Measurements from ENCODE around the gene TBCD.

The TBCD gene

GRCh38 chr17:82798752-82799151 lies 46.9 kb downstream of the TBCD start:
- Histone ChIP-seq H4K91ac (ENCODE audit: low read depth, low read length, poor library complexity) (no peak overlapping the region), H3K4me2 (ENCODE audit: insufficient read depth, low read length, poor library complexity, severe bottlenecking) (no peak overlapping the region), H3K23ac (ENCODE audit: low read depth, low read length, poor library complexity) (no peak overlapping the region), H2AK5ac (ENCODE audit: low read depth, low read length) (no peak overlapping the region), H2AFZ (ENCODE audit: low read length) (no peak overlapping the region), H3K4me1 (ENCODE audit: control insufficient read depth in 2 of 2, insufficient read depth in 1 of 2, low read depth in 1 of 2, low read length in 2 of 2) (peaks cover 0 to 6% of the 10 kb centered on the region in 2 donors), H2BK120ac (ENCODE audit: low read depth, low read length) (no peak overlapping the region), H3K4ac (ENCODE audit: low read length) (no peak overlapping the region), H3K4me3 (ENCODE audit: low read length in 2 of 2) (no peak overlapping the region), H3K9me3 (replicated peaks in 1 of 2; ENCODE audit: control insufficient read depth in 2 of 2, insufficient read depth in 1 of 2, low read depth in 1 of 2, low read length in 2 of 2) (peaks cover 15 to 18% of the 10 kb centered on the region in 2 donors), H2BK12ac (ENCODE audit: low read length) (no peak overlapping the region), H3K27me3 (ENCODE audit: control insufficient read depth in 3 of 3, insufficient read depth in 3 of 3, low read depth in 1 of 3, low read length in 3 of 3) (peaks cover 0 to 2% (median 0%) of the 10 kb centered on the region in 3 experiments), H3K18ac (ENCODE audit: low read length) (no peak overlapping the region), H3K9ac (ENCODE audit: low read depth, low read length, poor library complexity) (no peak overlapping the region), H3K36me3 (replicated peaks in 1 of 2; ENCODE audit: control insufficient read depth in 2 of 2, insufficient read depth in 2 of 2, low read length in 2 of 2) (peaks cover 26 to 77% of the 10 kb centered on the region in 2 donors), H3K14ac (ENCODE audit: low read length) (no peak overlapping the region), H4K8ac (ENCODE audit: low read depth, low read length) (no peak overlapping the region), H3K27ac (replicated peaks; ENCODE audit: low read length) (no peak overlapping the region), H3K79me1 (ENCODE audit: low read depth, low read length) (peaks cover 25% of the 10 kb centered on the region), H2BK5ac (ENCODE audit: low read length) (no peak overlapping the region), H2BK15ac (ENCODE audit: low read length) (no peak overlapping the region)
- DNase-seq (ENCODE audit: low spot score) = no peak
- WGBS, 2 donors (ENCODE audit: extremely low coverage in 2 of 2, insufficient read length in 2 of 2, insufficient replicate concordance in 1 of 2) = no CpG with 5 or more reads among the region's 7 CpGs

- no peak overlapping the region for H2BK12ac ChIP-seq (ENCODE audit: low read length)
- peak overlapping the region; percentile 21 for H3K9ac ChIP-seq (ENCODE audit: low read depth, low read length, poor library complexity)
- no peak overlapping the region for H2AK5ac ChIP-seq (ENCODE audit: low read depth, low read length)
- no peak overlapping the region for H3K4ac ChIP-seq (ENCODE audit: low read length)
- no peak overlapping the region for H3K27ac ChIP-seq (replicated peaks; ENCODE audit: low read length)
- DNase-seq (ENCODE audit: low spot score) = no peak
- no CpG with 5 or more reads among the region's 16 CpGs for whole genome bisulfite sequencing, 2 donors (ENCODE audit: extremely low coverage in 2 of 2, insufficient read length in 2 of 2, insufficient replicate concordance in 1 of 2)
- H2BK120ac ChIP-seq (ENCODE audit: low read depth, low read length) = no peak overlapping the region
- H3K79me1 ChIP-seq (ENCODE audit: low read depth, low read length) = peaks cover 27% of the 10 kb centered on the region
- no peak overlapping the region for H2BK15ac ChIP-seq (ENCODE audit: low read length)
- H3K36me3 ChIP-seq (replicated peaks in 1 of 2; ENCODE audit: control insufficient read depth in 2 of 2, insufficient read depth in 2 of 2, low read length in 2 of 2) = peaks cover 26 to 77% of the 10 kb centered on the region in 2 donors
- H3K4me2 ChIP-seq (ENCODE audit: insufficient read depth, low read length, poor library complexity, severe bottlenecking) = no peak overlapping the region
- H3K9me3 ChIP-seq (replicated peaks in 1 of 2; ENCODE audit: control insufficient read depth in 2 of 2, insufficient read depth in 1 of 2, low read depth in 1 of 2, low read length in 2 of 2) = peaks cover 15 to 18% of the 10 kb centered on the region in 2 donors
- H3K4me3 ChIP-seq (ENCODE audit: low read length in 2 of 2) = no peak overlapping the region
- H4K91ac ChIP-seq (ENCODE audit: low read depth, low read length, poor library complexity) = no peak overlapping the region
- no peak overlapping the region for H3K14ac ChIP-seq (ENCODE audit: low read length)
- no peak overlapping the region for H2BK5ac ChIP-seq (ENCODE audit: low read length)
- H2AFZ ChIP-seq (ENCODE audit: low read length) = no peak overlapping the region
- H4K8ac ChIP-seq (ENCODE audit: low read depth, low read length) = no peak overlapping the region
- H3K27me3 ChIP-seq (ENCODE audit: control insufficient read depth in 3 of 3, insufficient read depth in 3 of 3, low read depth in 1 of 3, low read length in 3 of 3) = peaks cover 0 to 2% (median 0%) of the 10 kb centered on the region in 3 experiments
- peaks cover 0 to 4% of the 10 kb centered on the region in 2 donors for H3K4me1 ChIP-seq (ENCODE audit: control insufficient read depth in 2 of 2, insufficient read depth in 1 of 2, low read depth in 1 of 2, low read length in 2 of 2)
- H3K23ac ChIP-seq (ENCODE audit: low read depth, low read length, poor library complexity) = no peak overlapping the region
- no peak overlapping the region for H3K18ac ChIP-seq (ENCODE audit: low read length)
These were observed 47.7 kb downstream of the TBCD start for GRCh38 chr17:82799591-82799990.

- no peak overlapping the region for H3K4me2 ChIP-seq (ENCODE audit: insufficient read depth, low read length, poor library complexity, severe bottlenecking)
- no peak overlapping the region for H3K27ac ChIP-seq (replicated peaks; ENCODE audit: low read length)
- no peak overlapping the region for H2BK5ac ChIP-seq (ENCODE audit: low read length)
- H2BK12ac ChIP-seq (ENCODE audit: low read length) = no peak overlapping the region
- no peak for DNase-seq (ENCODE audit: low spot score)
- no peak overlapping the region for H3K4ac ChIP-seq (ENCODE audit: low read length)
- H3K9ac ChIP-seq (ENCODE audit: low read depth, low read length, poor library complexity) = no peak overlapping the region
- peaks cover 0 to 2% (median 0%) of the 10 kb centered on the region in 3 experiments for H3K27me3 ChIP-seq (ENCODE audit: control insufficient read depth in 3 of 3, insufficient read depth in 3 of 3, low read depth in 1 of 3, low read length in 3 of 3)
- peaks cover 25% of the 10 kb centered on the region for H3K79me1 ChIP-seq (ENCODE audit: low read depth, low read length)
- no peak overlapping the region for H3K14ac ChIP-seq (ENCODE audit: low read length)
- peaks cover 0 to 4% of the 10 kb centered on the region in 2 donors for H3K4me1 ChIP-seq (ENCODE audit: control insufficient read depth in 2 of 2, insufficient read depth in 1 of 2, low read depth in 1 of 2, low read length in 2 of 2)
- H3K23ac ChIP-seq (ENCODE audit: low read depth, low read length, poor library complexity) = no peak overlapping the region
- H2BK120ac ChIP-seq (ENCODE audit: low read depth, low read length) = no peak overlapping the region
- no peak overlapping the region for H4K91ac ChIP-seq (ENCODE audit: low read depth, low read length, poor library complexity)
- peaks cover 22 to 75% of the 10 kb centered on the region in 2 donors for H3K36me3 ChIP-seq (replicated peaks in 1 of 2; ENCODE audit: control insufficient read depth in 2 of 2, insufficient read depth in 2 of 2, low read length in 2 of 2)
- H2AFZ ChIP-seq (ENCODE audit: low read length) = no peak overlapping the region
- H3K4me3 ChIP-seq (ENCODE audit: low read length in 2 of 2) = no peak overlapping the region
- no peak overlapping the region for H2AK5ac ChIP-seq (ENCODE audit: low read depth, low read length)
- no CpG with 5 or more reads among the region's 15 CpGs for WGBS, 2 donors (ENCODE audit: extremely low coverage in 2 of 2, insufficient read length in 2 of 2, insufficient replicate concordance in 1 of 2)
- no peak overlapping the region for H3K18ac ChIP-seq (ENCODE audit: low read length)
- no peak overlapping the region for H2BK15ac ChIP-seq (ENCODE audit: low read length)
- no peak overlapping the region for H4K8ac ChIP-seq (ENCODE audit: low read depth, low read length)
- peaks cover 15 to 18% of the 10 kb centered on the region in 2 donors for H3K9me3 ChIP-seq (replicated peaks in 1 of 2; ENCODE audit: control insufficient read depth in 2 of 2, insufficient read depth in 1 of 2, low read depth in 1 of 2, low read length in 2 of 2)
These were observed 49.0 kb downstream of the TBCD start for GRCh38 chr17:82800885-82801284.

- Histone ChIP-seq H4K91ac (ENCODE audit: low read depth, low read length, poor library complexity) (no peak overlapping the region), H2AFZ (ENCODE audit: low read length) (no peak overlapping the region), H3K27ac (replicated peaks; ENCODE audit: low read length) (no peak overlapping the region), H2AK5ac (ENCODE audit: low read depth, low read length) (no peak overlapping the region), H3K27me3 (ENCODE audit: control insufficient read depth in 3 of 3, insufficient read depth in 3 of 3, low read depth in 1 of 3, low read length in 3 of 3) (peaks cover 0 to 2% (median 0%) of the 10 kb centered on the region in 3 experiments), H3K18ac (ENCODE audit: low read length) (no peak overlapping the region), H3K4me3 (ENCODE audit: low read length in 2 of 2) (no peak overlapping the region), H3K14ac (ENCODE audit: low read length) (peak overlapping the region; percentile 71), H3K23ac (ENCODE audit: low read depth, low read length, poor library complexity) (peak overlapping the region; percentile 93), H2BK5ac (ENCODE audit: low read length) (no peak overlapping the region), H2BK12ac (ENCODE audit: low read length) (peak overlapping the region; percentile 31), H4K8ac (ENCODE audit: low read depth, low read length) (no peak overlapping the region), H3K36me3 (replicated peaks in 1 of 2; ENCODE audit: control insufficient read depth in 2 of 2, insufficient read depth in 2 of 2, low read length in 2 of 2) (peaks cover 28 to 75% of the 10 kb centered on the region in 2 donors), H3K9me3 (replicated peaks in 1 of 2; ENCODE audit: control insufficient read depth in 2 of 2, insufficient read depth in 1 of 2, low read depth in 1 of 2, low read length in 2 of 2) (peaks cover 15 to 18% of the 10 kb centered on the region in 2 donors), H3K9ac (ENCODE audit: low read depth, low read length, poor library complexity) (peak overlapping the region; percentile 21), H2BK120ac (ENCODE audit: low read depth, low read length) (no peak overlapping the region), H3K4me2 (ENCODE audit: insufficient read depth, low read length, poor library complexity, severe bottlenecking) (no peak overlapping the region), H3K4me1 (ENCODE audit: control insufficient read depth in 2 of 2, insufficient read depth in 1 of 2, low read depth in 1 of 2, low read length in 2 of 2) (peaks cover 0 to 4% of the 10 kb centered on the region in 2 donors), H3K79me1 (ENCODE audit: low read depth, low read length) (peaks cover 25% of the 10 kb centered on the region), H2BK15ac (ENCODE audit: low read length) (no peak overlapping the region), H3K4ac (ENCODE audit: low read length) (no peak overlapping the region)
- no peak for DNase-seq (ENCODE audit: low spot score)
- no CpG with 5 or more reads among the region's 63 CpGs for WGBS, 2 donors (ENCODE audit: extremely low coverage in 2 of 2, insufficient read length in 2 of 2, insufficient replicate concordance in 1 of 2)
These were observed 49.6 kb downstream of the TBCD start for GRCh38 chr17:82801377-82801970.
